Nephron (organoid): ENCODE data around the gene CLEC6A.
"Not testable (repeated sequence)": the region's sequence is repeated elsewhere in the genome, so short reads cannot be mapped to it uniquely, and the experiment has no call there.

Experiments used
- H3K27ac Mint-ChIP-seq, 3 experiments: 2 replicates each; pipeline ENCODE4 v1.8.0; 2020; ENCODE audit warnings: mixed read lengths in 3 of 3, mild to moderate bottlenecking in 2 of 3, moderate library complexity in 1 of 3
- H3K27me3 Mint-ChIP-seq: 2 replicates; pipeline ENCODE4 v1.8.0; 2021; ENCODE audit warnings: low read depth, mild to moderate bottlenecking, moderate library complexity, mixed read lengths
- H3K36me3 Mint-ChIP-seq: 2 replicates; pipeline ENCODE4 v1.8.0; 2020; ENCODE audit warnings: low read depth, mixed read lengths
- H3K4me1 Mint-ChIP-seq: 2 replicates; pipeline ENCODE4 v1.8.0; 2020; ENCODE audit warnings: mixed read lengths
- H3K4me3 Mint-ChIP-seq, 3 experiments: 2 replicates each; pipeline ENCODE4 v1.8.0; 2020; ENCODE audit warnings: mild to moderate bottlenecking in 3 of 3, mixed read lengths in 3 of 3, moderate library complexity in 2 of 3
- H3K9me3 Mint-ChIP-seq: 2 replicates; pipeline ENCODE4 v1.8.0; 2020; ENCODE audit warnings: mixed read lengths
- TF ChIP-seq, protein P1 (sequence below), 3 experiments: fragments of 200-600 bp; sonication (generic); IDR thresholded peaks; one replicate each; pipeline ENCODE4 v1.5.0; 2021; ENCODE audit warnings: antibody characterized with exemption in 3 of 3; ENCODE audit not compliant: unreplicated experiment in 3 of 3

Gene CLEC6A

DNA sequence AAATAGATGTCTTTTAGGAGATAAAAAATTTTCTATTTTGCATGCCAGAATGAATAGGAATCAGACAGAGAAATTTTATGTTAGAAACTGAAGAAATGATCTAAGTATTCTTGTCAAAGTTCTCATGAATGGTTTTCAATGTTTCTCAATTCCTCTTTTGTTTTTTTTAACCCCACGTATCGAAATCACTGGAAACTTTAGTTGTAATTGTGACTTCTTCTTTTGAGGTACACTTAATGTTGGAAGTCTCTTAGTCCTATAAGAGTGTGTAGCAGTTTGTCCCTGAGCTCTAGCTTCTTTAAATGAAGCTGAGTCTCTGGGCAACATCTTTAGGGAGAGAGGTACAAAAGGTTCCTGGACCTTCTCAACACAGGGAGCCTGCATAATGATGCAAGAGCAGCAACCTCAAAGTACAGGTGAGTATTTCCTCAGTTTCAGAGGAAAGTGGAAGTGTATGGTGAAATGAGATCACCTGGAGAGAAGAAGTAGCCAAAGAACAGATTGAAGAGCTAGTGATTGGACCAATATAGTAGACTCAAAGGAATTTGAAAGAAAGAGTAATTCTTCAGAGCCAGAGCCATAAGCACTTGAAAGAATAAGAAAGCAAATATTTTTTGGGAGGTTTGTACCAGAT is at the start of gene CLEC6A:
Gene CLEC6A (plus strand): TSS at position 236 of the 634 bp plus-strand sequence. CDS start 150 bp downstream, at position 386.
- Mint-ChIP-seq H3K4me3 (no peak within 1 kb of the TSS), H3K36me3 (no peaks in the 10 kb centered on the region), H3K27me3 (no peaks in the 10 kb centered on the region), H3K4me1 (no peaks in the 10 kb centered on the region), H3K27ac (no peak within 1 kb of the TSS), H3K9me3 (no peaks in the 10 kb centered on the region)
- TF ChIP-seq, protein P1, sequence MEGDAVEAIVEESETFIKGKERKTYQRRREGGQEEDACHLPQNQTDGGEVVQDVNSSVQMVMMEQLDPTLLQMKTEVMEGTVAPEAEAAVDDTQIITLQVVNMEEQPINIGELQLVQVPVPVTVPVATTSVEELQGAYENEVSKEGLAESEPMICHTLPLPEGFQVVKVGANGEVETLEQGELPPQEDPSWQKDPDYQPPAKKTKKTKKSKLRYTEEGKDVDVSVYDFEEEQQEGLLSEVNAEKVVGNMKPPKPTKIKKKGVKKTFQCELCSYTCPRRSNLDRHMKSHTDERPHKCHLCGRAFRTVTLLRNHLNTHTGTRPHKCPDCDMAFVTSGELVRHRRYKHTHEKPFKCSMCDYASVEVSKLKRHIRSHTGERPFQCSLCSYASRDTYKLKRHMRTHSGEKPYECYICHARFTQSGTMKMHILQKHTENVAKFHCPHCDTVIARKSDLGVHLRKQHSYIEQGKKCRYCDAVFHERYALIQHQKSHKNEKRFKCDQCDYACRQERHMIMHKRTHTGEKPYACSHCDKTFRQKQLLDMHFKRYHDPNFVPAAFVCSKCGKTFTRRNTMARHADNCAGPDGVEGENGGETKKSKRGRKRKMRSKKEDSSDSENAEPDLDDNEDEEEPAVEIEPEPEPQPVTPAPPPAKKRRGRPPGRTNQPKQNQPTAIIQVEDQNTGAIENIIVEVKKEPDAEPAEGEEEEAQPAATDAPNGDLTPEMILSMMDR (IDR thresholded peaks at IDR 0.05; ENCODE audit: unreplicated experiment in 3 of 3) = no peak

DNA sequence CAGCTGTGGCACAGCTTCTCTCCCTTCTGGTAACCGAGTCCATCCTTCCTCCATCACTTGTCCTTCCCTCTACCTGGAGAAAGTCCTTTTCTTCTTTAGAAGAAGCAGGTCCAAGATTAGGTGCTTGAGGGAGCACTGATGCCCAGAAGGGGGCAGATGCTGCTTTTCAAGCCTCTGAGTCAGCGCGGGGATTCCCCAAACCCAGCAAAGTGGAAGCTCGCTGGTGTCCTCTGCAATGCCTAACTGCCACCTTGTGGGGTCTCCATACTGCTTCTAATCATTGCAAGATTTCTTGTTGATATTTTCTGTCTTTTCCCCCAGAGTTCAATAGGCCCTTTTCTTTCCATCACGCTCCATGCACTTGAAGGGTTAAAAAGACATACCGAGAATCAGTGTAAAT is 36.2 kb upstream of the CLEC6A start:
- H3K36me3 Mint-ChIP-seq, H3K9me3 Mint-ChIP-seq, H3K4me3 Mint-ChIP-seq, H3K27me3 Mint-ChIP-seq, H3K27ac Mint-ChIP-seq, H3K4me1 Mint-ChIP-seq: not testable (repeated sequence)

DNA sequence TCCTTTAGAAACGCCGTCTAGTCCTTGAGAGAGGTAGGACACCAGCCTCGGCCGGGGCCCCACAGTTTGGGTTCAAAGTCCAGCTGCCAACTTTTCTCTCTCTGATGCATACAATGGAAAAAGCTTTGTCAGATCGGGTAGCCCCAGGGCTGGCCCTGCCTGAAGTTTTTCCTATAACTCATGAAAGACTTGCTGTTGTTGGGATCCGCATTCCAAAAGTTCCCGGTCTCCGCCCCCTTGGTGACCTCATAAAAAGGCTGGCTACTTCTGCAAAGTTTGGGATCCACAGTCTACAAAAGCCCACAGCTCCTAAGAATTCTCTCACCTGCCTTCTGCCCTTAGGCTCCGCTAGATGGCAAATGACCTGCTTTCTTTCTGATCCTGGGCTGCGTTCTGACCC is 35.3 kb upstream of the CLEC6A start:
- H3K4me3 Mint-ChIP-seq = no peak overlapping the region
- no peaks in the 10 kb centered on the region for H3K4me1 Mint-ChIP-seq
- no peaks in the 10 kb centered on the region for H3K27me3 Mint-ChIP-seq
- TF ChIP-seq, protein P1 (IDR thresholded peaks at IDR 0.05; ENCODE audit: unreplicated experiment in 3 of 3) = no peak
- H3K9me3 Mint-ChIP-seq = peaks cover 5% of the 10 kb centered on the region
- H3K27ac Mint-ChIP-seq = no peak overlapping the region
- no peaks in the 10 kb centered on the region for H3K36me3 Mint-ChIP-seq

DNA sequence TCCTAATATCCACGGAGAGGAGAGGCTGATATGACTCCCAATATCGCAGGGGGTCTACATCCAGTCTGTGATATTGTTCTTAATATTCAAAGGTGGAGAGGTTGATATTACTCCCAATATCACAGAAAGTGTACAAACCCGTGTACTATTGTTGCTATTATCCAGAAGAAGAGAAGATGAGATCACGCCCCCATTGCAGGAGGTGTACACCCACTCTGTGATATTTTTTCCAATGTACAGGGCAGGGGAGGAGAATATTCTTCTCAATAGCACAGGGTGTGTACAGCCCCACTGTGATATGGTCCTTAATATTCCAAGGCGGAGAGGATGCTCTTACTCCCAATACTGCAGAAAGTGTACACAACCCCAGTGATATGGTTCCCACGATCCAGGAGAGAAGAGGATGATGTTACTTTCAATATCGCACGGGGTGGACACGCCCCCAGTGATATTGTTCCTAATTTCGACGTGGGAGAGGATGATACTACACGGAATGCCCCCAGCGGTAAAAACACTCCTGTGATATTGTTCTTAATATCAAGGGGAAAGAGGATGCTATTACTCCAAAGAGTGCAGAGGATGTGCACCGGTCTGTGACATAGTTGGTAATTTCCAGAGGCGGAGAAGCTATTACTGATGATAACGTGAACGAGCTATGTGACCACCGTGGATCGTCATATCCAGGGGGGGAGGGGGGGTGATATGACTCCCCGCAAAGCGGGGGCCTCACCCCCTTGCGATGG is 11.1 kb upstream of the CLEC6A start:
- H3K27me3 Mint-ChIP-seq, H3K36me3 Mint-ChIP-seq, H3K27ac Mint-ChIP-seq, H3K4me3 Mint-ChIP-seq, H3K4me1 Mint-ChIP-seq, H3K9me3 Mint-ChIP-seq: not testable (repeated sequence)

DNA sequence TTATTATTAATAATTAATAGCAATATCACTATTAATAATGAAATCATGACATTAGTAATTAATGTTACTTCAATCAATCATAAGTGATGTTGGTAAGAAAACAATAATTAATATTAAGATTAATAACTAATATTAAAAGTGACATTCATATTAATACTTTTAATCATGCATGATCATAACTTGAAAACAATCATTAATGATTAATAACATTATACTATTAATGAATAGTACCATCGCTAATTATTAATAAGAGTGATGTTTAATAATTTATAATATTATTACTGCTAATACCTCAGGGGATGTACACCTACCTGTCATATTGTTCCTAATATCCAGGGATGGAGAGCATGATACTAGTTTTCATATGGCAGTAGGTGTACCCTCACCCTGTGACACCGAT is 10.0 kb upstream of the CLEC6A start:
- Mint-ChIP-seq H3K27me3 (no peaks in the 10 kb centered on the region), H3K4me3 (no peak overlapping the region), H3K4me1 (peaks cover 15% of the 10 kb centered on the region), H3K27ac (no peak overlapping the region), H3K9me3 (peaks cover 2% of the 10 kb centered on the region), H3K36me3 (no peaks in the 10 kb centered on the region)
- TF ChIP-seq, protein P1 (IDR thresholded peaks at IDR 0.05; ENCODE audit: unreplicated experiment in 3 of 3) = no peak

DNA sequence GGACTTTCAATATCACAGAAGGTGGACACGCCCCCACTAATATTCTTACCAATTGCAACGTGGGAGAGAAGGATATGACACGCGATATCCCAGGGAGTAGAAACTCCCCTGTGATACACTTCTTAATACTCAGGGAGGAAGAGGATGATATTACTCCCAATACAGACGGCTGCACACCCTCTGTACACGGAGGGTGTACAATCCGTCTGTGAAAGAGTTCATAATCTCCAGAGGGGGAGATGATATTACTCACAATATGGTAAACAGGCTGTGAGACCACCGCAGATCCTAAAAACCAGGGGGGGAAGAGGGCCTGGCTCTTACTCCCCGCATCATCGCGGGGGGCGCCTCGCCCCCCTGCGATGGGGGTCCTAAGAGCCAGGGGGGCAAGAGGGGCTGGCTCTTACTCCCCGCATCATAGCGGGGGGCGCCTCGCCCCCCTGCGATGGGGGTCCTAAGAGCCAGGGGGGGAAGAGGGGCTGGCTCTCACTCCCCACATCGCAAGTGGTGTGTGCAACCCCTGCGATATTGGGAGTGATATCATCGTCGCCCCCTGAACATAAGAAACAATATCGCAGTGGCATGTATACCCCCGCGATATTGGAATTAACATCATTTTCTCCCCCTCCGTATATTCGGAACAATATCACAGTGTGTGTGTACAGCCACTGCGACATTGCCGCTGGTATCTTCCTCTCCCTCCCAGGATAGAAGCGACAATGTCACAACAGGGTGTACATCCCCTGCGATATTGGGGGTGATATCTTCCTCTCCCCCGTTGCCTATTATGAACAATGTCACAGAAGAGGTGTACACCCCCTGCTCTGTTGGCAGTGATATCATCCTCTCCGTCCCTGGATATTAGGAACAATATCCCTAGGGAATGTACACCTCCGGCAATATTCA is 8.9 kb upstream of the CLEC6A start:
- H3K4me3 Mint-ChIP-seq = no peak overlapping the region
- TF ChIP-seq, protein P1 (IDR thresholded peaks at IDR 0.05; ENCODE audit: unreplicated experiment in 3 of 3) = no peak
- no peaks in the 10 kb centered on the region for H3K36me3 Mint-ChIP-seq
- no peaks in the 10 kb centered on the region for H3K9me3 Mint-ChIP-seq
- no peak overlapping the region for H3K27ac Mint-ChIP-seq
- H3K4me1 Mint-ChIP-seq = peaks cover 15% of the 10 kb centered on the region
- no peaks in the 10 kb centered on the region for H3K27me3 Mint-ChIP-seq
